Stimulated activated CD8-positive, alpha-beta memory T cell treated with anti-CD3 and anti-CD28 coated beads, Interleukin-4, amount 100 ng/mL, for 4 hours (primary cell): Measurements from ENCODE around the gene HNRNPCL4.
"Not testable (repeated sequence)": the region's sequence is repeated elsewhere in the genome, so short reads cannot be mapped to it uniquely, and the experiment has no call there.

Source experiments
- DNase-seq, 2 donors: peaks; one replicate each; pipeline ENCODE4 v3.0.0-alpha.2; 2020; ENCODE audit warnings: low read depth in 2 of 2, low spot score in 1 of 2

Gene HNRNPCL4

DNA sequence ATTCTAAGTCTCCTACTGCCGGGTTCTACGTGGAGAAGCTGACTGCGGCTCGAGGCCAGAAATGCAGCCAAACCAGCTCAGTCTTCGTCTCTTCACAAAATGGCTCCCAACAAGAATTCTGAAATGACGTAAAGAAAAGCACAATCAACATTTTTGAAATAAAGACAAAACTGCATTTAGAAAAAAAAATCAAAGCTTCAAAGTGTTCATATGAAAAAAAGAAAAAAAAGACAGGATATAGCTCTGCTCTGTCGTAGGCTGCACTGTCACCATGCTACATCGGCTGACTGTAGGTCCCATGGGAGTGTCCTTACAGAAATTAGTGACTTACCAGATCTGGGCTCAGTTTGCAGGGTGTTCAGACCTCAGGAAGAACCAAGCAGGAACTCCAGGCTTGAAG is at the start of gene HNRNPCL4:
Gene HNRNPCL4 (minus strand): TSS at position 101 of the 400 bp plus-strand sequence. CDS start 164 bp downstream, outside the sequence.
- DNase-seq, result not testable (repeated sequence)

DNA sequence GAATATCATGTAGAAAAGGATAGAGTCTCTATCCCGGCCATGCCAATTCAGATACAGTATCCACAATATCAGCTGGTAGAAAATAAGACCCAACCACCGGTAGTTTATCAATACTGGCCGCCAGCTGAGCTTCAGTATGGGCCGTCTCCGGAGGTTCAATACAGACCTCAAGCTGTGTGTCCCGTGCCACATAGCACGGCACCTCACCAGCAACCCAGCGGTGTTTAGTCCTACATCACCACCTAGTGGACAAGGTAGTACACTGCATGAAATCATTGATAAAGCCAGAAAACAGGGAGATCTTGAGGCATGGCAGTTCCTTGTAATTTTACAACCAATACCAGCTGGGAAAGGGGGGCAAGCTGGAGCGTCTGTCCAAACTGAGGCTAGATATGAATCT is 43.3 kb upstream of the HNRNPCL4 start:
- DNase-seq, result not testable (repeated sequence)

DNA sequence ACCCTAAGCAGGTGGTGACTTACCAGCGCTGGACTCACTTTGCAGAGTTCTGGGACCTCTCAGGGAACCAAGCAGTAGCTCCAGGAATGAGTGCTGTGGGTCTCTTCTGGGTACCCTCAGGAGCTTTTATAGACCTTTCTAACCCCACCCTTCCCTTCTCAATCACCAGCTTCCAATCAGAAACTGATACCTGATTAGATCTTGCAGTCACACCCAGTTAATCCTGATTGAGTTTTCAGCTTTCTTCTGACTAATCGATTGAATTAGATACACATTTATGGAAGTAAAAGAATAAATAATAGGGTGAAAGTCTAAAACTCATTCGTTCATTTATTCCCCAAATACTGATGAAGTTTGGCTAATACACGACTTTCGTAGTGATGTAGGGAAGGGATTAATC is 35.9 kb upstream of the HNRNPCL4 start, which contains the start of gene PRAMEF13:
Gene PRAMEF13 (minus strand): TSS at position 101 of the 400 bp plus-strand sequence. CDS start 1,820 bp downstream, outside the sequence.
- not testable (repeated sequence) for DNase-seq

DNA sequence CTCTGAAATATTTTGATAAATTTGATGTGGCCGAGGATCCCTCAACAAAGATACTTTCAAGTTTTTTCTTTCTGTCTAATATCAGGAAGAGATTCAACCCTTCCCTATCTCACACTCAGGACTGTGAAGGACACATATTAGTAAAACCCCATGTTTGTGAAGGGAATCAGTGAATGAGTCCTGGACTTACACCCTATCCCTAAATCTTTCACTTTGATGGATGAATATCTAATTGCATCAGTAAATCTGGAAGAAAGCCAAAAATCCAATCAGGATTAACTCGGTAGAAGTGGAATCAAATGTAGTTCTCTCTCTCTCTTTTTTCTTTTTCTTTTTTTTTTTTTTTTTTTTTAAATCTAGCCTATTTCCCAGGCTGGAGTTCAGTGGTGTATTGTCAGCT is 6.1 kb upstream of the HNRNPCL4 start, which contains the start of gene PRAMEF9:
Gene PRAMEF9 (plus strand): TSS at position 301 of the 400 bp plus-strand sequence. CDS start 3,433 bp downstream, outside the sequence.
- DNase-seq, result not testable (repeated sequence)

DNA sequence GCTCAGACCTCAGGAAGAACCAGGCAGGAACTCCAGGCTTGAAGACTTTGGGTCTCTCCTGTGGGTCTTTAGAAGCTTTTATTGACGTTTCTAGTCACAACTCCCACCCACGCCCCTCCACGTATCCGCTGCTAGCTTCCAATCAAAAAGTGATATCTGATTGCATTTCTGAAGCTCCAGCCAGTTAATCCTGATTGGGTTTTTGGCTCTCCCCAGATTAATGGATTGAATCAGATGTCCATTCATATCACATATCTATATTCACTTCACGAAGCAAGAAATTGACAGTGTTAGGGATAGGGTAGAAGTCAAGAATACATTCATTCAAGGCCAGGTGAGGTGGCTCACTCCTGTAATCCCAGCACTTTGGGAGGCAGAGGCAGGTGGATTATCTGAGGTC is 9.5 kb downstream of the HNRNPCL4 start, which contains the start of gene PRAMEF26:
Gene PRAMEF26 (minus strand): TSS at position 101 of the 400 bp plus-strand sequence. CDS start 2,914 bp downstream, outside the sequence.
- DNase-seq, result not testable (repeated sequence)

DNA sequence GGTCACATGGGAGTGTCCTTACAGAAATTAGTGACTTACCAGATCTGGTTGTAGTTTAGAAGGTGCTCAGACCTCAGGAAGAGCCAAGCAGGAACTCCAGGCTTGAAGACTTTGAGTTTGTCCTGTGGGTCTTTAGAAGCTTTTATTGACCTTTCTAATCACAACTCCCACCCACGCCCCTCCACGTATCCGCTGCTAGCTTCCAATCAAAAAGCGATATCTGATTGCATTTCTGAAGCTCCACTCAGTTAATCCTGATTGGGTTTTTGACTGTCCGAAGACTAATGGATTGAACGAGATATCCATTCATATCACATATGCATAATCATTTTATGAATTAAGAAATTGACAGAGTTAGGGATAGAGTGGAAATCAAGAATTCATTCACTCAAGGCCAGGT is 48.7 kb downstream of the HNRNPCL4 start, which contains the start of gene HNRNPCL2:
Gene HNRNPCL2 (minus strand): TSS at position 101 of the 400 bp plus-strand sequence. CDS start 454 bp downstream, outside the sequence.
- not testable (repeated sequence) for DNase-seq
